Breast epithelium (tissue), 4 donors: Measurements from ENCODE around the gene LIF. TPM values are rescaled to one million over a fixed set of nuclear protein-coding genes. Genes with fewer than 3 reads are reported as not detected.
"Not testable (repeated sequence)": the region's sequence is repeated elsewhere in the genome, so short reads cannot be mapped to it uniquely, and the experiment has no call there.

Experiments
- DNase-seq, 2 donors: peaks; one replicate each; pipeline ENCODE4 v3.0.0-alpha.2; 2019; ENCODE audit warnings: low spot score in 2 of 2
- H3K27ac ChIP-seq, 2 donors: fragments of 200-600 bp; sonication (generic) in 1 of 2; one replicate each; pipeline ENCODE4 v1.5.1; 2016 to 2019; ENCODE audit warnings: mild to moderate bottlenecking in 1 of 2
- H3K27me3 ChIP-seq, 2 donors: fragments of 200-600 bp; sonication (generic) in 1 of 2; one replicate each; pipeline versions ENCODE4 v1.5.1 to v1.6.0; 2017 to 2019; ENCODE audit warnings: control low read depth in 1 of 2, mild to moderate bottlenecking in 1 of 2
- H3K36me3 ChIP-seq: fragments of 200-600 bp; one replicate; pipeline ENCODE4 v1.5.1; 2019
- H3K4me1 ChIP-seq, 2 donors: fragments of 200-600 bp; sonication (generic); one replicate each; pipeline ENCODE4 v1.5.1; 2016 to 2019; ENCODE audit warnings: control low read depth in 1 of 2
- H3K4me3 ChIP-seq, 3 donors: fragments of 200-600 bp; sonication (generic); 1 replicate in 2 of 3; 2 replicates in 1 of 3; pipeline ENCODE4 v1.5.1; 2016 to 2019; ENCODE audit warnings: mild to moderate bottlenecking in 3 of 3, moderate library complexity in 2 of 3
- H3K9me3 ChIP-seq, 2 donors: fragments of 200-600 bp; sonication (generic) in 1 of 2; one replicate each; pipeline ENCODE4 v1.5.1; 2016 to 2019; ENCODE audit warnings: control low read depth in 1 of 2
- CTCF ChIP-seq, 3 donors: fragments of 450-650 bp; IDR thresholded peaks; one replicate each; pipeline ENCODE4 v1.5.1; 2016 to 2017; ENCODE audit warnings: antibody characterized with exemption in 3 of 3, mild to moderate bottlenecking in 3 of 3, moderate library complexity in 3 of 3
- POLR2A ChIP-seq: fragments of 450-650 bp; IDR thresholded peaks from one replicate; pipeline ENCODE4 v1.6.1; 2016; ENCODE audit warnings: antibody characterized with exemption, mild to moderate bottlenecking, moderate library complexity
- POLR2AphosphoS5 ChIP-seq, 3 donors: sonication (generic); formaldehyde crosslinking; IDR thresholded peaks; one replicate each; pipeline ENCODE4 v1.6.1; 2017; ENCODE audit warnings: antibody characterized with exemption in 3 of 3
- intact Hi-C: fragments of 100-400 bp; cut with DNase I; formaldehyde crosslinking; loops from one replicate; pipeline ENCODE4 v1.15.1; 2023; ENCODE audit warnings: low total_unique reads
- total RNA-seq, 3 donors: library from RNA; depleted of rRNA; stranded (reverse); fragments of >200 nt; gene quantifications; one replicate each; pipeline ENCODE4 v1.1.0, GENCODE V29; 2016

LIF gene
- total RNA-seq, 3 donors from 2014 or later: 1.4 to 9.5 (median 1.6) TPM

GRCh38 chr22:30238136-30238535 lies 8.4 kb downstream of the LIF start:
- H3K9me3 ChIP-seq: no peaks in the 10 kb centered on the region
- no peaks in the 10 kb centered on the region for H3K36me3 ChIP-seq
- H3K4me1 ChIP-seq: peaks cover 0 to 8% of the 10 kb centered on the region in 2 donors
- H3K27me3 ChIP-seq: no peaks in the 10 kb centered on the region
- no peak overlapping the region for H3K27ac ChIP-seq
- intact Hi-C loops: no loop called here
- no peak overlapping the region for H3K4me3 ChIP-seq
- TF ChIP-seq POLR2AphosphoS5 (IDR thresholded peaks at IDR 0.05): no peak
- no peak for TF ChIP-seq POLR2A
- TF ChIP-seq CTCF (IDR thresholded peaks at IDR 0.05): no peak
- no peak for DNase-seq

- DNase-seq: no peak
- intact Hi-C loops: no loop called here
- Histone ChIP-seq H3K27me3 (no peaks in the 10 kb centered on the region), H3K4me1 (peaks cover 0 to 8% of the 10 kb centered on the region in 2 donors), H3K9me3 (no peaks in the 10 kb centered on the region), H3K36me3 (no peaks in the 10 kb centered on the region), H3K27ac (no peak overlapping the region), H3K4me3 (no peak overlapping the region)
- TF ChIP-seq CTCF (IDR thresholded peaks at IDR 0.05) (no peak), POLR2AphosphoS5 (IDR thresholded peaks at IDR 0.05) (no peak), POLR2A (no peak)
These were observed 9.7 kb downstream of the LIF start for GRCh38 chr22:30236875-30237274.

GRCh38 chr22:30235687-30236170 lies 10.8 kb downstream of the LIF start:
- TF ChIP-seq CTCF (IDR thresholded peaks at IDR 0.05) (no peak), POLR2A (no peak), POLR2AphosphoS5 (IDR thresholded peaks at IDR 0.05) (no peak)
- Histone ChIP-seq H3K4me3 (no peak overlapping the region), H3K9me3 (no peaks in the 10 kb centered on the region), H3K36me3 (no peaks in the 10 kb centered on the region), H3K27me3 (no peaks in the 10 kb centered on the region), H3K27ac (peak overlapping the region; percentile 0 to 40), H3K4me1 (peaks cover 0 to 8% of the 10 kb centered on the region in 2 donors)
- DNase-seq: peak in 1 of 2 donors; percentile 56
- intact Hi-C loops: no loop called here

GRCh38 chr22:30234786-30235470 lies 11.6 kb downstream of the LIF start:
- Histone ChIP-seq H3K27me3 (no peaks in the 10 kb centered on the region), H3K4me3 (no peak overlapping the region), H3K27ac (peak overlapping the region; percentile 0 to 40), H3K9me3 (no peaks in the 10 kb centered on the region), H3K36me3 (no peaks in the 10 kb centered on the region), H3K4me1 (peaks cover 0 to 8% of the 10 kb centered on the region in 2 donors)
- DNase-seq: no peak
- intact Hi-C loops: no loop called here
- TF ChIP-seq POLR2A: no peak
- TF ChIP-seq CTCF (IDR thresholded peaks at IDR 0.05): no peak
- TF ChIP-seq POLR2AphosphoS5 (IDR thresholded peaks at IDR 0.05): no peak

- intact Hi-C loops: not testable (repeated sequence)
- H3K27ac ChIP-seq: peak overlapping the region in 1 of 2 donors; percentile 40
These were observed 12.2 kb downstream of the LIF start for GRCh38 chr22:30234325-30234724.

More at GRCh38 chr22:30234325-30234724, 12.2 kb downstream of the LIF start:
- not testable (repeated sequence) for H3K4me1 ChIP-seq, H3K4me3 ChIP-seq, DNase-seq, H3K9me3 ChIP-seq, H3K36me3 ChIP-seq, H3K27me3 ChIP-seq
